Neural crest cell (in vitro differentiated cells): ENCODE results near the gene ASB5. TPM values are rescaled to one million over a fixed set of nuclear protein-coding genes. Genes with fewer than 3 reads are reported as not detected.

Experiments used
- DNase-seq: peaks from one replicate; pipeline ENCODE4 v3.0.0; 2021; ENCODE audit warnings: low read depth, mixed read lengths, low spot score
- H3K27ac Mint-ChIP-seq: one replicate; pipeline ENCODE4 v1.8.0; 2021; ENCODE audit warnings: mild to moderate bottlenecking, mixed read lengths; ENCODE audit not compliant: unreplicated experiment
- H3K27me3 Mint-ChIP-seq: 2 replicates; pipeline ENCODE4 v1.8.0; 2021; ENCODE audit warnings: low read depth, mild to moderate bottlenecking, mixed read lengths
- H3K36me3 Mint-ChIP-seq: 2 replicates; pipeline ENCODE4 v1.8.0; 2021; ENCODE audit warnings: low read depth, mild to moderate bottlenecking, mixed read lengths
- H3K4me1 Mint-ChIP-seq: 2 replicates; pipeline ENCODE4 v1.8.0; 2021; ENCODE audit warnings: mixed read lengths
- H3K4me3 Mint-ChIP-seq: one replicate; pipeline ENCODE4 v1.8.0; 2021; ENCODE audit warnings: mild to moderate bottlenecking, mixed read lengths
- H3K9me3 Mint-ChIP-seq: 2 replicates; pipeline ENCODE4 v1.8.0; 2021; ENCODE audit warnings: mixed read lengths
- CTCF ChIP-seq: fragments of 200-600 bp; sonication (generic); conservative IDR thresholded peaks from 2 replicates; pipeline ENCODE4 v1.5.0; 2021; ENCODE audit warnings: antibody characterized with exemption, mild to moderate bottlenecking
- total RNA-seq: library from RNA; stranded (reverse); gene quantifications from 2 replicates; pipeline ENCODE4 v1.2.1, GENCODE V29; 2021

ASB5 gene
- total RNA-seq, 1 donor from 2014 or later = not detected

GRCh38 chr4:176271749-176272148 is 2.7 kb upstream of the ASB5 start:
- H3K4me1 Mint-ChIP-seq = no peaks in the 10 kb centered on the region
- no peaks in the 10 kb centered on the region for H3K36me3 Mint-ChIP-seq
- no peak overlapping the region for H3K27ac Mint-ChIP-seq
- H3K9me3 Mint-ChIP-seq = no peaks in the 10 kb centered on the region
- no peaks in the 10 kb centered on the region for H3K27me3 Mint-ChIP-seq
- no peak overlapping the region for H3K4me3 Mint-ChIP-seq
- DNase-seq = no peak
- no peak for TF ChIP-seq CTCF

GRCh38 chr4:176270669-176271068 is 1.6 kb upstream of the ASB5 start:
- Mint-ChIP-seq H3K27ac (no peak overlapping the region), H3K9me3 (no peaks in the 10 kb centered on the region), H3K4me3 (no peak overlapping the region), H3K36me3 (no peaks in the 10 kb centered on the region), H3K27me3 (no peaks in the 10 kb centered on the region), H3K4me1 (no peaks in the 10 kb centered on the region)
- no peak for TF ChIP-seq CTCF
- no peak for DNase-seq

GRCh38 chr4:176266026-176266425 is 3.0 kb downstream of the ASB5 start:
- DNase-seq = no peak
- no peaks in the 10 kb centered on the region for H3K27me3 Mint-ChIP-seq
- H3K27ac Mint-ChIP-seq = no peak overlapping the region

GRCh38 chr4:176262243-176262642 is 6.8 kb downstream of the ASB5 start:
- no peak overlapping the region for H3K27ac Mint-ChIP-seq
- TF ChIP-seq CTCF = no peak
- no peak for DNase-seq
- H3K36me3 Mint-ChIP-seq = no peaks in the 10 kb centered on the region
- H3K27me3 Mint-ChIP-seq = no peaks in the 10 kb centered on the region
- no peak overlapping the region for H3K4me3 Mint-ChIP-seq
- no peaks in the 10 kb centered on the region for H3K9me3 Mint-ChIP-seq
- H3K4me1 Mint-ChIP-seq = no peaks in the 10 kb centered on the region

More at GRCh38 chr4:176266026-176266425, 3.0 kb downstream of the ASB5 start:
- TF ChIP-seq CTCF = no peak
- H3K36me3 Mint-ChIP-seq = no peaks in the 10 kb centered on the region
- H3K4me1 Mint-ChIP-seq = no peaks in the 10 kb centered on the region
- no peak overlapping the region for H3K4me3 Mint-ChIP-seq
- no peaks in the 10 kb centered on the region for H3K9me3 Mint-ChIP-seq

GRCh38 chr4:176261481-176261880 is 7.5 kb downstream of the ASB5 start:
- Mint-ChIP-seq H3K27ac (no peak overlapping the region), H3K4me1 (peaks cover 7% of the 10 kb centered on the region), H3K9me3 (no peaks in the 10 kb centered on the region), H3K27me3 (no peaks in the 10 kb centered on the region), H3K4me3 (no peak overlapping the region), H3K36me3 (no peaks in the 10 kb centered on the region)
- DNase-seq = no peak
- TF ChIP-seq CTCF = no peak

- no peak for TF ChIP-seq CTCF
Measured at GRCh38 chr4:176261018-176261417, 8.0 kb downstream of the ASB5 start.

More at GRCh38 chr4:176261018-176261417, 8.0 kb downstream of the ASB5 start:
- Mint-ChIP-seq H3K27ac (no peak overlapping the region), H3K9me3 (no peaks in the 10 kb centered on the region), H3K36me3 (no peaks in the 10 kb centered on the region), H3K27me3 (no peaks in the 10 kb centered on the region), H3K4me3 (no peak overlapping the region), H3K4me1 (peaks cover 7% of the 10 kb centered on the region)
- no peak for DNase-seq
